HEK293 (cell line): Measurements from ENCODE around the gene AVP.
A peak's percentile ranks its signal among the peaks of the same experiment; 100 is the strongest.

Source experiments
- CTCF ChIA-PET: fragments of 350-600 bp; formaldehyde crosslinking; extraction: SDS; loops from one replicate; lab custom pipeline; 2021; ENCODE audit warnings: antibody characterized with exemption; lab: Yijun Ruan, JAX
- POLR2A ChIA-PET: fragments of 300-600 bp; formaldehyde crosslinking; extraction: SDS; loops from one replicate; lab custom pipeline; 2020; ENCODE audit warnings: antibody characterized with exemption, inconsistent platforms; lab: Yijun Ruan, JAX
- H3K27ac ChIP-seq: fragments of 200-500 bp; sonication (Bioruptor generic); 2 replicates; pipeline ENCODE4 v1.5.1; 2014; ENCODE audit warnings: low read depth, low read length, control low read depth, inconsistent platforms; ENCODE audit errors: extremely low read depth
- H3K36me3 ChIP-seq, 2 experiments: fragments of 200-500 bp in 1 of 2; sonication (Bioruptor generic) in 1 of 2; 1 replicate in 1 of 2; 2 replicates in 1 of 2; pipeline ENCODE4 v1.5.1; 2014 to 2017; ENCODE audit warnings: inconsistent platforms in 2 of 2, low read length in 2 of 2; ENCODE audit not compliant: control insufficient read depth in 2 of 2, insufficient read depth in 1 of 2
- H3K4me1 ChIP-seq: fragments of 200-500 bp; sonication (Bioruptor generic); 2 replicates; pipeline ENCODE4 v1.5.1; 2014; ENCODE audit warnings: mild to moderate bottlenecking, low read length, inconsistent platforms; ENCODE audit not compliant: control insufficient read depth, insufficient read depth
- H3K4me3 ChIP-seq: 2 replicates; pipeline ENCODE4 v1.5.1; 2011; ENCODE audit warnings: low read depth, mild to moderate bottlenecking, control low read depth, low read length, moderate library complexity
- H3K9me3 ChIP-seq: fragments of 200-500 bp; sonication (Bioruptor generic); 2 replicates; pipeline ENCODE4 v1.5.1; 2014; ENCODE audit warnings: low read depth, low read length, inconsistent platforms; ENCODE audit not compliant: control insufficient read depth, insufficient read depth
- BCL11B ChIP-seq: fragments of 450-650 bp; formaldehyde crosslinking; IDR thresholded peaks from 2 replicates; pipeline ENCODE4 v1.5.1; 2016; ENCODE audit warnings: low read depth, missing biosample characterization, missing genetic modification characterization
- FEZF1 ChIP-seq: fragments of 450-650 bp; formaldehyde crosslinking; IDR thresholded peaks from 2 replicates; pipeline ENCODE4 v1.5.1; 2016; ENCODE audit warnings: missing biosample characterization, missing genetic modification characterization
- GLIS1 ChIP-seq: fragments of 450-650 bp; formaldehyde crosslinking; IDR thresholded peaks from 2 replicates; pipeline ENCODE4 v1.5.1; 2016; ENCODE audit warnings: missing biosample characterization, missing genetic modification characterization
- IKZF3 ChIP-seq: fragments of 450-650 bp; IDR thresholded peaks from 2 replicates; pipeline ENCODE4 v1.5.0; 2018; ENCODE audit warnings: missing biosample characterization, mild to moderate bottlenecking, missing genetic modification characterization, moderate library complexity
- KLF16 ChIP-seq: fragments of 450-650 bp; formaldehyde crosslinking; IDR thresholded peaks from 2 replicates; pipeline ENCODE4 v1.5.1; 2017; ENCODE audit warnings: missing biosample characterization, missing genetic modification characterization
- REST ChIP-seq: fragments of 450-650 bp; formaldehyde crosslinking; IDR thresholded peaks from 2 replicates; pipeline ENCODE4 v1.5.1; 2016; ENCODE audit warnings: missing biosample characterization, missing genetic modification characterization
- YY2 ChIP-seq: fragments of 450-650 bp; formaldehyde crosslinking; IDR thresholded peaks from 2 replicates; pipeline ENCODE4 v1.5.1; 2016; ENCODE audit warnings: missing biosample characterization, missing genetic modification characterization
- ZBTB49 ChIP-seq: fragments of 450-650 bp; formaldehyde crosslinking; IDR thresholded peaks from 2 replicates; pipeline ENCODE4 v1.5.1; 2016; ENCODE audit warnings: missing biosample characterization, missing genetic modification characterization, low read depth
- ZIC2 ChIP-seq: fragments of 450-650 bp; formaldehyde crosslinking; IDR thresholded peaks from 2 replicates; pipeline ENCODE4 v1.5.1; 2016; ENCODE audit warnings: missing biosample characterization, missing genetic modification characterization
- ZNF138 ChIP-seq: fragments of 450-650 bp; formaldehyde crosslinking; IDR thresholded peaks from 2 replicates; pipeline ENCODE4 v1.5.1; 2016; ENCODE audit warnings: missing biosample characterization, missing genetic modification characterization, borderline replicate concordance
- ZNF140 ChIP-seq: fragments of 450-650 bp; formaldehyde crosslinking; IDR thresholded peaks from 2 replicates; pipeline ENCODE4 v1.5.1; 2016; ENCODE audit warnings: missing biosample characterization, missing genetic modification characterization
- ZNF175 ChIP-seq: fragments of 450-650 bp; formaldehyde crosslinking; IDR thresholded peaks from 2 replicates; pipeline ENCODE4 v1.5.1; 2016; ENCODE audit warnings: missing biosample characterization, missing genetic modification characterization
- ZNF221 ChIP-seq: fragments of 450-650 bp; formaldehyde crosslinking; IDR thresholded peaks from 2 replicates; pipeline ENCODE4 v1.5.1; 2017; ENCODE audit warnings: missing biosample characterization, missing genetic modification characterization, borderline replicate concordance
- ZNF274 ChIP-seq, 2 experiments: fragments of 200-500 bp in 1 of 2; fragments of 450-650 bp in 1 of 2; sonication (Bioruptor generic) in 1 of 2; formaldehyde crosslinking in 1 of 2; IDR thresholded peaks; 2 replicates each; pipeline versions ENCODE4 v1.5.1 to v1.6.1; 2014 to 2016; ENCODE audit warnings: borderline replicate concordance in 1 of 2, inconsistent platforms in 1 of 2, low read length in 1 of 2, missing biosample characterization in 1 of 2, missing genetic modification characterization in 1 of 2
- ZNF280D ChIP-seq: fragments of 450-650 bp; formaldehyde crosslinking; IDR thresholded peaks from 2 replicates; pipeline ENCODE4 v1.5.1; 2016; ENCODE audit warnings: missing biosample characterization, missing genetic modification characterization
- ZNF302 ChIP-seq: fragments of 450-650 bp; formaldehyde crosslinking; IDR thresholded peaks from 2 replicates; pipeline ENCODE4 v1.5.1; 2016; ENCODE audit warnings: missing biosample characterization, missing genetic modification characterization, low read depth
- ZNF341 ChIP-seq: fragments of 450-650 bp; formaldehyde crosslinking; IDR thresholded peaks from 2 replicates; pipeline ENCODE4; 2016; ENCODE audit warnings: low read depth, missing biosample characterization, missing genetic modification characterization
- ZNF558 ChIP-seq: fragments of 450-650 bp; formaldehyde crosslinking; IDR thresholded peaks from 2 replicates; pipeline ENCODE4 v1.5.1; 2016; ENCODE audit warnings: missing biosample characterization, missing genetic modification characterization
- ZNF596 ChIP-seq: fragments of 450-650 bp; IDR thresholded peaks from 2 replicates; pipeline ENCODE4 v1.5.0; 2018; ENCODE audit warnings: missing biosample characterization, mild to moderate bottlenecking, missing genetic modification characterization, moderate library complexity
- ZNF654 ChIP-seq: fragments of 450-650 bp; formaldehyde crosslinking; IDR thresholded peaks from 2 replicates; pipeline ENCODE4 v1.5.1; 2016; ENCODE audit warnings: low read depth, missing biosample characterization, missing genetic modification characterization
- ZNF76 ChIP-seq: fragments of 450-650 bp; formaldehyde crosslinking; IDR thresholded peaks from 2 replicates; pipeline ENCODE4; 2016; ENCODE audit warnings: low read depth, missing biosample characterization, missing genetic modification characterization, borderline replicate concordance
- ZNF776 ChIP-seq: fragments of 450-650 bp; formaldehyde crosslinking; IDR thresholded peaks from 2 replicates; pipeline ENCODE4 v1.5.0; 2017; ENCODE audit warnings: missing biosample characterization, missing genetic modification characterization, borderline replicate concordance
- ZSCAN16 ChIP-seq: fragments of 450-650 bp; formaldehyde crosslinking; IDR thresholded peaks from 2 replicates; pipeline ENCODE4 v1.5.1; 2016; ENCODE audit warnings: missing biosample characterization, missing genetic modification characterization
- ZSCAN30 ChIP-seq: fragments of 450-650 bp; IDR thresholded peaks from 2 replicates; pipeline ENCODE4 v1.5.1; 2018; ENCODE audit warnings: missing biosample characterization, mild to moderate bottlenecking, missing genetic modification characterization, moderate library complexity
- TF ChIP-seq, protein P1 (sequence below): fragments of 450-650 bp; formaldehyde crosslinking; IDR thresholded peaks from 2 replicates; pipeline ENCODE4; 2016; ENCODE audit warnings: missing biosample characterization, missing genetic modification characterization

AVP gene

GRCh38 chr20:3116341-3116740 is 31.8 kb upstream of the AVP start (continued):
- TF ChIP-seq ZNF274 (IDR thresholded peaks at IDR 0.05; ENCODE audit: low read length) (no peak), ZNF274 (tag by site-specific recombination; IDR thresholded peaks at IDR 0.05; ENCODE audit: borderline replicate concordance) (no peak), KLF16 (tag by site-specific recombination) (no peak), ZNF138 (tag by site-specific recombination) (no peak), ZNF175 (tag by site-specific recombination) (no peak), ZNF221 (tag by site-specific recombination) (no peak), ZNF596 (tag by site-specific recombination) (no peak)

DNA sequence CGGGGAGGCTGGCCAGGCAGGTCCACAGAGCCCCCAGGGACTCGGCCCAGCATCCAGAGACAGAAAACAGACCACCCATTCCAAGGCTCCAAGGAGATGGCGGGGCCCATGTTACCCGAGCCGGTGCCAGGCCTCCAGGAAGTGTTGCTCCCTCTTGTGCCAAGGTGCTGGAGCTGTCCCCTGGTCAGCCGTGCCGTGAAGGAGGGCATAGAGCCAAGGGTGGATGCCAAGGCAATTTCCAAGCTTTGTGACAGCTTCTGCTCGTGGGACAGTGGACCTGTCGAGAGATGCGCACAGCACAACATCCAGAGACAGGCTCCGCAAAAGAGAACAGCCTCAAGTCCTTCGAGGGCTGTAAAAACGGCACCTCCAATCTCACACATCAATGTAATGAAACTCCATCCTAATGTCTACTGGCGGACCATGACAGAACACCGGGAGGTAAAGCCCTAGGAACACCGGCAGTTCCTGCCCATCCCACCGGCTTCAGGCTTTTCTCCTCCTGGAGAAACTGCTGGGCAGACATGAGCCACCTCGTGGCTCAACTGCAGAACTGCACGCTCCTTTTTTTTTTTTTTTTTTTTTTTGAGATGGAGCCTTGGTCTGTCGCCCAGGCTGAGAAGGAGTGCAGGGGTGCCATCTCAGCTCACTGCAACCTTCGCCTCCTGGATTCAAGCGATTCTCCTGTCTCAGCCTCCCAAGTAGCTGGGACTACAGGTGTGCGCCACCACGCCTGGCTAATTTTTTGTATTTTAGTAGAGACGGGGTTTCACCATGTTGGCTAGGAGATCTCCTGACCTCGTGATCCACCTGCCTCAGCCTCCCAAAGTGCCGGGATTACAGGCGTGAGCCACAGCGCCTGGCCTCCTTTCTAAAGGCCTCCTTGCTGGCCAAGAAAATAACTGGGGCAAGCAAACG is 30.9 kb upstream of the AVP start:
- H3K36me3 ChIP-seq = peaks cover 4 to 8% of the 10 kb centered on the region in 2 experiments; a peak in 2 of 3 replicates
- no peaks in the 10 kb centered on the region for H3K9me3 ChIP-seq
- ChIA-PET POLR2A (interaction anchor here (0.7 kb wide), 1 partner anchor 160 kb away, joined by 4 read pairs; no protein-coding TSS in a partner anchor), CTCF (interaction anchor here (0.6 to 3.1 kb wide), 12 partner anchors 11 to 774 kb away, joined by 3 to 14 read pairs (median 4); no protein-coding TSS in a partner anchor)
- H3K4me1 ChIP-seq = no peaks in the 10 kb centered on the region; the same call in 1 of the 2 replicates
- no peak overlapping the region for H3K27ac ChIP-seq
- H3K4me3 ChIP-seq = no peak overlapping the region
- TF ChIP-seq ZNF776 (tag by site-specific recombination) = no peak
- no peak for TF ChIP-seq ZNF140
- no peak for TF ChIP-seq BCL11B (tag by site-specific recombination)
- peak; percentile 48 for TF ChIP-seq ZNF341 (tag by site-specific recombination)
- no peak for TF ChIP-seq ZNF76 (tag by site-specific recombination)
- TF ChIP-seq ZNF221 (tag by site-specific recombination) = no peak
- TF ChIP-seq, protein P1, sequence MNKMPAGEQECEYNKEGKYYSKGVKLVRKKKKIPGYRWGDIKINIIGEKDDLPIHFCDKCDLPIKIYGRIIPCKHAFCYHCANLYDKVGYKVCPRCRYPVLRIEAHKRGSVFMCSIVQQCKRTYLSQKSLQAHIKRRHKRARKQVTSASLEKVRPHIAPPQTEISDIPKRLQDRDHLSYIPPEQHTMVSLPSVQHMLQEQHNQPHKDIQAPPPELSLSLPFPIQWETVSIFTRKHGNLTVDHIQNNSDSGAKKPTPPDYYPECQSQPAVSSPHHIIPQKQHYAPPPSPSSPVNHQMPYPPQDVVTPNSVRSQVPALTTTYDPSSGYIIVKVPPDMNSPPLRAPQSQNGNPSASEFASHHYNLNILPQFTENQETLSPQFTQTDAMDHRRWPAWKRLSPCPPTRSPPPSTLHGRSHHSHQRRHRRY (tag by site-specific recombination) = no peak
- no peak for TF ChIP-seq GLIS1 (tag by site-specific recombination)
- TF ChIP-seq FEZF1 (tag by site-specific recombination) = peak; percentile 31; the same call in 1 of the 2 replicates
- TF ChIP-seq ZNF654 = peak; percentile 66
- no peak for TF ChIP-seq ZSCAN30 (tag by site-specific recombination)
- TF ChIP-seq YY2 (tag by site-specific recombination) = no peak
- no peak for TF ChIP-seq ZNF280D (tag by site-specific recombination)
- no peak for TF ChIP-seq ZBTB49 (tag by site-specific recombination)
- TF ChIP-seq ZIC2 (tag by site-specific recombination) = peak; percentile 41
- TF ChIP-seq IKZF3 (tag by site-specific recombination) = peak; percentile 72
- TF ChIP-seq ZNF558 (tag by site-specific recombination) = no peak
- TF ChIP-seq ZSCAN16 (tag by site-specific recombination) = no peak
- TF ChIP-seq ZNF302 (tag by site-specific recombination) = no peak
- TF ChIP-seq REST (tag by site-specific recombination) = 0 out of 2 replicates have a peak, but pooled peaks have one; percentile 33
